ENCODE measurements around the gene HES1. TPM values are rescaled to one million over a fixed set of nuclear protein-coding genes. Genes with fewer than 3 reads are reported as not detected.

HES1 gene
- total and polyA plus RNA-seq, 9 of the 15 experiments (the other 6 are each of a cell fraction or from before 2014, with no cell fraction given): 3.4 to 37.0 (median 19.3) TPM

DNA sequence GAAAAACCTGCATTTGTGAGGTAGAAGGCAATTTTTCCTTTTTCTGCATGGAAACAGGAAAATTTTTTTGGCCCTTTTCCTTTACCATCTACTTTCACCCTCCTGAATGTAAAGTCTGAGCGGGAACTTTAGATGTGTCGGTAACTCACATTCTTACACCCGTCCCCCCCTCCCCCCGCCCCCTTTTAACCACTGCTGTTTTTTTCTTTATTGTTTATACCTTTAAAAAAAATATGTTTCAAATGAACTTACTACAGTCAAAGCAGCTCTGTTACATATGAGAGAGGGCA, 487 bp upstream of the HES1 start:
- 0% methylated on average over 2 of the region's 4 CpGs for WGBS (ENCODE audit: insufficient coverage, low coverage, missing lambda C conversion rate)
- Histone ChIP-seq H2AFZ (ENCODE audit: low read depth, low read length) (peak overlapping the region; percentile 87), H3K36me3 (ENCODE audit: control insufficient read depth, insufficient read depth, low read length) (peaks cover 11% of the 10 kb centered on the region; the same call in 1 of the 3 replicates), H3K27ac (ENCODE audit: extremely low read depth, low read depth, low read length) (peak overlapping the region; percentile 85), H4K20me1 (replicated peaks; ENCODE audit: control insufficient read depth, insufficient read depth, low read length) (no peaks in the 10 kb centered on the region), H3K4me3 (peak overlapping the region; percentile 56), H3K9me1 (ENCODE audit: control insufficient read depth, insufficient read depth, low read length) (peaks cover 4% of the 10 kb centered on the region), H3K9ac (ENCODE audit: insufficient read depth in 1 of 2, low read depth in 2 of 2, low read length in 2 of 2) (peak overlapping the region; percentile 73 to 93; a peak in 3 of 4 replicates), H3K4me2 (ENCODE audit: insufficient read depth, low read length) (peak overlapping the region; percentile 78), H3K79me2 (ENCODE audit: control insufficient read depth, insufficient read depth, low read length) (peaks cover 35% of the 10 kb centered on the region), H3K9me3 (replicated peaks; ENCODE audit: control insufficient read depth, insufficient read depth, low read depth, low read length) (no peaks in the 10 kb centered on the region), H3K4me1 (replicated peaks in 1 of 2; ENCODE audit: control insufficient read depth in 2 of 2, insufficient read depth in 2 of 2, low read length in 2 of 2) (peaks cover 31 to 52% of the 10 kb centered on the region in 2 experiments), H3K27me3 (ENCODE audit: control insufficient read depth in 2 of 2, insufficient read depth in 2 of 2, low read length in 2 of 2) (no peaks in the 10 kb centered on the region)
- ChIA-PET CTCF (ENCODE audit: low intra/inter-chr PET ratio) (no interaction called here), POLR2A (interaction anchor here (0.6 to 5.3 kb wide), 21 partner anchors 9 to 354 kb away, joined by 3 to 48 read pairs (median 5); no protein-coding TSS in a partner anchor)
- no peak for TF ChIP-seq PCBP2 (IDR thresholded peaks at IDR 0.05; ENCODE audit: low read depth, low read length, poor library complexity, severe bottlenecking)
- TF ChIP-seq LEF1 (IDR thresholded peaks at IDR 0.05): no peak
- TF ChIP-seq FOXP1 (CRISPR knock-in tag; IDR thresholded peaks at IDR 0.05): no peak
- peak; percentile 76; the same call in 1 of the 2 replicates for TF ChIP-seq ZNF512 (tag; IDR thresholded peaks at IDR 0.05)
- TF ChIP-seq HIVEP1 (CRISPR knock-in tag; IDR thresholded peaks at IDR 0.05): no peak
- in situ Hi-C loops (cut with MboI): loop anchor here (5.0 kb wide), 1 partner anchor 348 kb away; no protein-coding TSS in a partner anchor
- DNase-seq (ENCODE audit: extremely low read depth in 1 of 4, low spot score in 3 of 4) (no peak), ATAC-seq (no peak), FAIRE-seq (no peak)
- intact Hi-C loops (cut with micrococcal nuclease): loop anchor here (2.0 to 10.0 kb wide), 5 partner anchors 161 to 473 kb away; no protein-coding TSS in a partner anchor
- BruUV-seq (replicated peaks): no TSS peak
